Measurements from ENCODE around the gene RHBDD1. TPM values are rescaled to one million over a fixed set of nuclear protein-coding genes. Genes with fewer than 3 reads are reported as not detected.

RHBDD1 gene
- total RNA-seq, 2 donors from 2014 or later = 35.2 to 46.2 TPM

GRCh38 chr2:226971084-226971483 lies 135.2 kb downstream of the RHBDD1 start:
- Histone ChIP-seq H3K27ac (ENCODE audit: low read depth, low read length) (no peak overlapping the region), H3K27me3 (ENCODE audit: control insufficient read depth, insufficient read depth, low read length, poor library complexity, severe bottlenecking) (no peaks in the 10 kb centered on the region), H3K36me3 (ENCODE audit: control insufficient read depth, insufficient read depth, low read length) (no peaks in the 10 kb centered on the region), H3K9me3 (ENCODE audit: control insufficient read depth, low read length) (no peaks in the 10 kb centered on the region), H3K4me1 (ENCODE audit: control insufficient read depth, insufficient read depth, low read length) (peaks cover 5% of the 10 kb centered on the region), H3K9ac (ENCODE audit: extremely low read depth, low read length, poor library complexity, severe bottlenecking) (no peak overlapping the region), H3K4me3 (ENCODE audit: low read length) (no peak overlapping the region)
- H3K4me3 Mint-ChIP-seq = no peak overlapping the region
- DNase-seq = no peak
- H3K27ac Mint-ChIP-seq = no peak overlapping the region
- H3K36me3 Mint-ChIP-seq (ENCODE audit: low read depth) = peaks cover 2% of the 10 kb centered on the region
- 90 to 91% methylated on average over 4 to 6 of the region's 6 CpGs for WGBS, 2 experiments (ENCODE audit: insufficient coverage in 1 of 2, insufficient read length in 1 of 2)
- peaks cover 2% of the 10 kb centered on the region for H3K9me3 Mint-ChIP-seq
- no peak for TF ChIP-seq CTCF (conservative IDR thresholded peaks at IDR 0.05)
- H3K27me3 Mint-ChIP-seq (ENCODE audit: insufficient read depth) = no peaks in the 10 kb centered on the region
- H3K4me1 Mint-ChIP-seq = peaks cover 4% of the 10 kb centered on the region

- DNase-seq = no peak
- no peaks in the 10 kb centered on the region for H3K36me3 ChIP-seq (ENCODE audit: control insufficient read depth, insufficient read depth, low read length)
- 92% methylated on average over 3 of the region's 4 CpGs; no CpG with 5 or more reads in 1 of the 2 experiments for WGBS, 2 experiments (ENCODE audit: insufficient coverage in 1 of 2, insufficient read length in 1 of 2)
- H3K4me3 ChIP-seq (ENCODE audit: low read length) = no peak overlapping the region
- no peak overlapping the region for H3K4me3 Mint-ChIP-seq
- no peaks in the 10 kb centered on the region for H3K27me3 Mint-ChIP-seq (ENCODE audit: insufficient read depth)
- peaks cover 4% of the 10 kb centered on the region for H3K4me1 Mint-ChIP-seq
- TF ChIP-seq CTCF (conservative IDR thresholded peaks at IDR 0.05) = no peak
- no peaks in the 10 kb centered on the region for H3K27me3 ChIP-seq (ENCODE audit: control insufficient read depth, insufficient read depth, low read length, poor library complexity, severe bottlenecking)
- H3K36me3 Mint-ChIP-seq (ENCODE audit: low read depth) = peaks cover 2% of the 10 kb centered on the region
- H3K9me3 ChIP-seq (ENCODE audit: control insufficient read depth, low read length) = no peaks in the 10 kb centered on the region
- H3K9me3 Mint-ChIP-seq = peaks cover 2% of the 10 kb centered on the region
- no peak overlapping the region for H3K27ac Mint-ChIP-seq
- no peak overlapping the region for H3K9ac ChIP-seq (ENCODE audit: extremely low read depth, low read length, poor library complexity, severe bottlenecking)
- no peak overlapping the region for H3K27ac ChIP-seq (ENCODE audit: low read depth, low read length)
- peaks cover 5% of the 10 kb centered on the region for H3K4me1 ChIP-seq (ENCODE audit: control insufficient read depth, insufficient read depth, low read length)
Measured at GRCh38 chr2:226971770-226972169, 135.9 kb downstream of the RHBDD1 start.

GRCh38 chr2:226973816-226974215 lies 138.0 kb downstream of the RHBDD1 start:
- TF ChIP-seq CTCF (conservative IDR thresholded peaks at IDR 0.05) = no peak
- Histone ChIP-seq H3K27me3 (ENCODE audit: control insufficient read depth, insufficient read depth, low read length, poor library complexity, severe bottlenecking) (no peaks in the 10 kb centered on the region), H3K9me3 (ENCODE audit: control insufficient read depth, low read length) (no peaks in the 10 kb centered on the region), H3K27ac (ENCODE audit: low read depth, low read length) (no peak overlapping the region), H3K36me3 (ENCODE audit: control insufficient read depth, insufficient read depth, low read length) (no peaks in the 10 kb centered on the region), H3K4me1 (ENCODE audit: control insufficient read depth, insufficient read depth, low read length) (no peaks in the 10 kb centered on the region), H3K4me3 (ENCODE audit: low read length) (no peak overlapping the region), H3K9ac (ENCODE audit: extremely low read depth, low read length, poor library complexity, severe bottlenecking) (no peak overlapping the region)
- Mint-ChIP-seq H3K4me1 (peaks cover 8% of the 10 kb centered on the region), H3K4me3 (no peak overlapping the region), H3K27ac (no peak overlapping the region), H3K36me3 (ENCODE audit: low read depth) (peaks cover 2% of the 10 kb centered on the region), H3K27me3 (ENCODE audit: insufficient read depth) (no peaks in the 10 kb centered on the region), H3K9me3 (peaks cover 2% of the 10 kb centered on the region)
- 94 to 100% methylated on average over 3 to 10 of the region's 10 CpGs for WGBS, 2 experiments (ENCODE audit: insufficient coverage in 1 of 2, insufficient read length in 1 of 2)
- no peak for DNase-seq

Data from endodermal cell (in vitro differentiated cells).